ENCODE measurements around the gene SLC2A9.

DNA sequence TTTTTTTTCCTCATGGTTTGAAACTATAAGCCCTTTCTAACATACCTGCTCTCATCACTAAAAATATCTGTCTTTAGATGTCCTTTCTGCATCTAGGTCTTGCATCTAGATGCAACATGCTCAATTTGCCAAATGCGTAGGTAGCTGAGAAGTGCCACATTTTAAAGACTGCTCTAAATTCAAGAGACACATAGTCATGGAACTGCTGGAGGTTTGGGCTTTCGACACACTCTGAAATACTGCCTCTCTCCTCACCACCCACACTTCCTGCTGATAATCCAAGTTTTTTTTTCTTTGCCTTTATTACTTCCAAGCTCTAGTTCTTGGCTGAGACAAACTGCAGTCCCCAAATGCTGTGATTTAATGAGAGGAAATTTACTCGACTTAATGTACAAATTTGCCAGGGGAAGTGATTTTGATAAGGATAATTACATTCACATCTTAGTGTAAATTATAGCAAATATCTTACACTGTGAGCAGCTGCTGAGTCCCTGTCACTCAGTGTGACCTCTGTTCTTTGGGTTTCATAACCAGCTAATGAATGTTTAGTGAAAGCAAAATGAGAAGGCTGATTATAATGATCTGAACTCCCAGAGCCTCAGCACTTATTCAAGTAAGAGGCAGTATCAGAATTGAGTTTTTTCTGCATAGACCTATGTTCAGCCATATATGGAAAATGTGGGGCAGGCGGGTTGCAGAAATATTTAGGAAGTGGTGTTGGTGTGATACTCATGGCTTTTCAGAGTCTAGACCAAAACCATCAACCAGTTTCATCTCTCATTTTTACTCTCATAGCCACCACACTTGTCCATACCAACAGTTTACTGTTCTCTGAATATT lies 208.6 kb downstream of the SLC2A9 start:
- no peak for TF ChIP-seq POLR2A (IDR thresholded peaks at IDR 0.05; ENCODE audit: low read depth)
- TF ChIP-seq POLR2AphosphoS5 (IDR thresholded peaks at IDR 0.05): no peak
